ENCODE measurements around the gene GPSM3.

Gene GPSM3

GRCh38 chr6:32183483-32184083 is 8.9 kb downstream of the GPSM3 start:
- H3K27ac ChIP-seq (ENCODE audit: poor library complexity, severe bottlenecking): no peak overlapping the region
- peaks cover 43% of the 10 kb centered on the region for H3K36me3 ChIP-seq (ENCODE audit: low read depth)
- no peak overlapping the region for H3K4me3 ChIP-seq (ENCODE audit: severe bottlenecking)
- no peaks in the 10 kb centered on the region for H3K9me3 ChIP-seq (ENCODE audit: severe bottlenecking)
- no peaks in the 10 kb centered on the region for H3K27me3 ChIP-seq (ENCODE audit: insufficient read depth, poor library complexity, severe bottlenecking)
- DNase-seq (ENCODE audit: low spot score) (no peak), ATAC-seq (ENCODE audit: low read depth) (no peak)
- TF ChIP-seq CTCF (IDR thresholded peaks at IDR 0.05; ENCODE audit: poor library complexity, severe bottlenecking): no peak
- H3K4me1 ChIP-seq (ENCODE audit: insufficient read depth, poor library complexity, severe bottlenecking): peaks cover 2% of the 10 kb centered on the region

GRCh38 chr6:32183030-32183429 is 9.4 kb downstream of the GPSM3 start:
- Histone ChIP-seq H3K4me3 (ENCODE audit: severe bottlenecking) (no peak overlapping the region), H3K9me3 (ENCODE audit: severe bottlenecking) (no peaks in the 10 kb centered on the region), H3K27me3 (ENCODE audit: insufficient read depth, poor library complexity, severe bottlenecking) (no peaks in the 10 kb centered on the region), H3K27ac (ENCODE audit: poor library complexity, severe bottlenecking) (no peak overlapping the region), H3K4me1 (ENCODE audit: insufficient read depth, poor library complexity, severe bottlenecking) (no peaks in the 10 kb centered on the region), H3K36me3 (ENCODE audit: low read depth) (peaks cover 40% of the 10 kb centered on the region)
- no peak for TF ChIP-seq CTCF (IDR thresholded peaks at IDR 0.05; ENCODE audit: poor library complexity, severe bottlenecking)
- ATAC-seq (ENCODE audit: low read depth) (no peak), DNase-seq (ENCODE audit: low spot score) (no peak)

- Histone ChIP-seq H3K36me3 (ENCODE audit: low read depth) (peaks cover 36% of the 10 kb centered on the region), H3K4me1 (ENCODE audit: insufficient read depth, poor library complexity, severe bottlenecking) (no peaks in the 10 kb centered on the region), H3K27me3 (ENCODE audit: insufficient read depth, poor library complexity, severe bottlenecking) (no peaks in the 10 kb centered on the region), H3K27ac (ENCODE audit: poor library complexity, severe bottlenecking) (no peak overlapping the region), H3K4me3 (ENCODE audit: severe bottlenecking) (no peak overlapping the region), H3K9me3 (ENCODE audit: severe bottlenecking) (no peaks in the 10 kb centered on the region)
- no peak for TF ChIP-seq CTCF (IDR thresholded peaks at IDR 0.05; ENCODE audit: poor library complexity, severe bottlenecking)
- no peak for DNase-seq (ENCODE audit: low spot score)
- ATAC-seq (ENCODE audit: low read depth): no peak
Measured at GRCh38 chr6:32182555-32182981, 9.9 kb downstream of the GPSM3 start.

DNA sequence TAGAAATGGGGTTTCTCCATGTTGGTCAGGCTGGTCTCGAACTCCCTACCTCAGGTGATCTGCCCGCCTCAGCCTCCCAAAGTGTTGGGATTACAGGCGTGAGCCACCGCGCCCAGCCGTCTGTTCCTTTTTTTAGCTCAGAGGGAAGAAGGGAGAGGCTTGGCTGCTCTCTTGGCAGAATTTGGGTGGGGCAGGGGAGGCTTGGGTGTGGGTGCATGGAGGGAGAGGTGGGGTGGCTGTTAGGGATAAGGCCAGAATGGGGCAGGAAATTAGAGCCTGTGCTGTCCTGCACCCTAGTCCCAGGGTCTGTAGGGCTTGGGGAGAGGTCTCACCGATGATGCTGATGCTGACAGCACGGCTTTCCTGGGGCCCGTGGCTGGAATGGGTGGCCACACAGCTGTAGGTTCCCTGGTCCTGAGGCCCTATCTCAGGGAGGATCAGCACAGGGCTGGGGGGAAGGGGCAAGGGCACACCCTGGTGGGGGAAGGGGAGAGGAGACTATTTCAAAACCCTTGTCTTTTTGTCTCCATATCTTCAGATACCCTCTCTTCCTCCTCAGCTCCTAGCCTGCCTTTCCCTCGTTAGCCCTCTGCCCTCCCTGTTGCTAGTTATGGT is 10.4 kb downstream of the GPSM3 start:
- Histone ChIP-seq H3K27me3 (ENCODE audit: insufficient read depth, poor library complexity, severe bottlenecking) (no peaks in the 10 kb centered on the region), H3K27ac (ENCODE audit: poor library complexity, severe bottlenecking) (no peak overlapping the region), H3K4me3 (ENCODE audit: severe bottlenecking) (no peak overlapping the region), H3K9me3 (ENCODE audit: severe bottlenecking) (no peaks in the 10 kb centered on the region), H3K36me3 (ENCODE audit: low read depth) (peaks cover 30% of the 10 kb centered on the region), H3K4me1 (ENCODE audit: insufficient read depth, poor library complexity, severe bottlenecking) (no peaks in the 10 kb centered on the region)
- TF ChIP-seq CTCF (IDR thresholded peaks at IDR 0.05; ENCODE audit: poor library complexity, severe bottlenecking): no peak
- ATAC-seq (ENCODE audit: low read depth): no peak
- no peak for DNase-seq (ENCODE audit: low spot score)

- DNase-seq (ENCODE audit: low spot score) (no peak), ATAC-seq (ENCODE audit: low read depth) (no peak)
- no peaks in the 10 kb centered on the region for H3K9me3 ChIP-seq (ENCODE audit: severe bottlenecking)
- no peak overlapping the region for H3K27ac ChIP-seq (ENCODE audit: poor library complexity, severe bottlenecking)
- TF ChIP-seq CTCF (IDR thresholded peaks at IDR 0.05; ENCODE audit: poor library complexity, severe bottlenecking): no peak
- peaks cover 3% of the 10 kb centered on the region for H3K4me1 ChIP-seq (ENCODE audit: insufficient read depth, poor library complexity, severe bottlenecking)
- H3K4me3 ChIP-seq (ENCODE audit: severe bottlenecking): no peak overlapping the region
- no peaks in the 10 kb centered on the region for H3K27me3 ChIP-seq (ENCODE audit: insufficient read depth, poor library complexity, severe bottlenecking)
- H3K36me3 ChIP-seq (ENCODE audit: low read depth): peaks cover 25% of the 10 kb centered on the region
Measured at GRCh38 chr6:32181148-32181702, 11.2 kb downstream of the GPSM3 start.

All from RWPE2 (cell line).